OCI-M1 (cell line): Measurements from ENCODE around the gene KLK2.
A peak's percentile ranks its signal among the peaks of the same experiment; 100 is the strongest.

Experiments
- DNase-seq: peaks from one replicate; lab custom pipeline; 2025; lab: John Stamatoyannopoulos, UW

The KLK2 gene

GRCh38 chr19:50873056-50873455, at the start of gene KLK2:
Gene KLK2, plus strand, starts transcription at chr19:50873439. Its CDS starts 35 bp downstream, at chr19:50873474.
- no peak for DNase-seq

- no peak for DNase-seq
Observed at GRCh38 chr19:50826492-50827240, 46.6 kb upstream of the KLK2 start.

GRCh38 chr19:50827476-50827875, 45.8 kb upstream of the KLK2 start:
- DNase-seq, result no peak

- DNase-seq, result no peak
Observed at GRCh38 chr19:50829801-50830200, 43.4 kb upstream of the KLK2 start.

GRCh38 chr19:50830266-50831025, 42.8 kb upstream of the KLK2 start:
- no peak for DNase-seq

GRCh38 chr19:50831026-50831396, 42.2 kb upstream of the KLK2 start:
- DNase-seq, result no peak

GRCh38 chr19:50832666-50833065, 40.6 kb upstream of the KLK2 start:
- DNase-seq, result no peak

GRCh38 chr19:50833117-50833801, 40.0 kb upstream of the KLK2 start, which contains the start of gene KLK15:
Gene KLK15, minus strand, starts transcription at chr19:50833574. Its CDS starts 2,082 bp downstream, at chr19:50831492.
- no peak for DNase-seq

GRCh38 chr19:50833802-50834167, 39.5 kb upstream of the KLK2 start:
- no peak for DNase-seq

GRCh38 chr19:50835103-50835784, 38.0 kb upstream of the KLK2 start:
- no peak for DNase-seq

GRCh38 chr19:50835785-50836542, 37.3 kb upstream of the KLK2 start:
- DNase-seq, result peak; percentile 59

GRCh38 chr19:50836543-50837195, 36.6 kb upstream of the KLK2 start:
- DNase-seq, result no peak

GRCh38 chr19:50837300-50837699, 35.9 kb upstream of the KLK2 start:
- no peak for DNase-seq

- DNase-seq, result peak; percentile 49
Observed at GRCh38 chr19:50838239-50838638, 35.0 kb upstream of the KLK2 start.

- DNase-seq, result no peak
Observed at GRCh38 chr19:50839712-50840655, 33.3 kb upstream of the KLK2 start.

GRCh38 chr19:50842130-50842529, 31.1 kb upstream of the KLK2 start:
- DNase-seq, result no peak

- no peak for DNase-seq
Observed at GRCh38 chr19:50843205-50843604, 30.0 kb upstream of the KLK2 start.

GRCh38 chr19:50843701-50844221, 29.5 kb upstream of the KLK2 start:
- DNase-seq, result no peak

GRCh38 chr19:50844296-50844935, 28.8 kb upstream of the KLK2 start:
- DNase-seq, result no peak
